ENCODE results near the gene RTP1. TPM values are rescaled to one million over a fixed set of nuclear protein-coding genes. Genes with fewer than 3 reads are reported as not detected.
A peak's percentile ranks its signal among the peaks of the same experiment; 100 is the strongest.

RTP1 gene
- total RNA-seq, 2 donors from 2014 or later, result not detected

DNA sequence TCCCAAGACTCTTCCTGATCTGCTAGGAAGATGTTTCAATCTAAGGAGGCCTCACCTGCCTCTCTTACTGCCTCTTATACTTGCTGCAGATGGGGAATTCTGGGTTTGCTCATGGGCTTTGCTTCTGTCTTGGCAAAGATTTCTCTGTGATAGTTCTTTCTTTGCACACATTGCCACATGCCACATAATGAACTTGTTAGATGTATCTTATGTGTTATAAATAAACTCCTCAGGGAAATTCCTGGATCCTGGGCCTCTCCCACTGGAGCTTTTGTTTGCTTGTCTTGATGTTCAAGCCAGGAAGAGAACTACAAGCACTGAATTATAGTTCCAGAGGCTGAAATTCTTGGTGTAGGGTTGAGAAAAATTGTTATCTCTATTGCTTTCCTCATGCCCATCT, 12.2 kb downstream of the RTP1 start:
- ATAC-seq (no peak), DNase-seq (no peak)
- H3K9me3 ChIP-seq (ENCODE audit: control insufficient read depth, low read length, poor library complexity, severe bottlenecking), result no peaks in the 10 kb centered on the region
- Mint-ChIP-seq H3K27me3 (peaks cover 18% of the 10 kb centered on the region), H3K27ac (no peak overlapping the region), H3K4me1 (peaks cover 2% of the 10 kb centered on the region), H3K36me3 (ENCODE audit: low read depth) (peaks cover 4% of the 10 kb centered on the region), H3K4me3 (no peak overlapping the region)

GRCh38 chr3:187210091-187210490, 12.8 kb downstream of the RTP1 start:
- Mint-ChIP-seq H3K4me1 (peaks cover 2% of the 10 kb centered on the region), H3K27me3 (peaks cover 14% of the 10 kb centered on the region), H3K4me3 (no peak overlapping the region), H3K27ac (no peak overlapping the region), H3K36me3 (ENCODE audit: low read depth) (peaks cover 4% of the 10 kb centered on the region)
- ATAC-seq (no peak), DNase-seq (no peak)
- no peaks in the 10 kb centered on the region for H3K9me3 ChIP-seq (ENCODE audit: control insufficient read depth, low read length, poor library complexity, severe bottlenecking)

DNA sequence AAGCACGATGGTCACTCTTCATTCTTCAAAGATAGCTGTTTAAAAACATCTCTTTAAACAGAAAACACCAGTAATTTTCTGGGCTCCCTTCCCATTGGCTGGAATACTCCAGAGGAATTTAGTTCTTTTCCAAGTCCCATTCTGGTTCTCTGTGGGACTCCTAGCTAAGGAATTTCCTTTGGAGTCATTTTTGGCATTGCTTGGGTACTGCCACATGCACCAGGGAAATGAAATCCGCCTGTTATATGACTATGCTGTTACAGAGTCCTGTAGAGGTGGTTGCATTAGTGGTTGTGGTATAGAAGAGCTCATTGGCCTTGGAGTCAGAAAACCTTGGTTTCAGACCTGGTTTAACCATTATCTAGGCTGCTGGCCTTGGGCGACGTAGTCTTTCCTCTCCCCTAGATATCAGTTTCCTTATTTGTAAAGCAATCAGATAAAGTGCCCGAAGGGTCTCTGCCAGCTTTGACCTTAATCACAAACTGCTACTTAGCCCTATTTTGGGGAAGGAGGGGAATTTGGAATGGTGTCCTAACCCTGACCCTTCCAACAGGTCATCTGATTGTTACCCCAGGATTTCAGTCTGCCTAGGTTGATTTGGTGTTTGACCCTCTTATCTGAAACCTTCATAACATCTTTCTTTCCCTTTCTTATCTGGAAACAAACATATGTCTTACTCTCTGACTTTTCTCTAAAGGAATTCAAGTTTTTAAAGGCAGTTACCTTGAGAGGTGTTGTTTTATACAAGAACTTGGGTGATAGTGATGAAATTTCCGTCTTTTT, 13.4 kb downstream of the RTP1 start:
- Mint-ChIP-seq H3K4me1 (peaks cover 2% of the 10 kb centered on the region), H3K4me3 (no peak overlapping the region), H3K36me3 (ENCODE audit: low read depth) (peaks cover 4% of the 10 kb centered on the region), H3K27me3 (peaks cover 14% of the 10 kb centered on the region), H3K27ac (no peak overlapping the region)
- ATAC-seq, result no peak
- no peaks in the 10 kb centered on the region for H3K9me3 ChIP-seq (ENCODE audit: control insufficient read depth, low read length, poor library complexity, severe bottlenecking)
- DNase-seq, result no peak

- no peak for ATAC-seq
- peaks cover 9% of the 10 kb centered on the region for H3K27me3 Mint-ChIP-seq
- DNase-seq, result no peak
- H3K9me3 ChIP-seq (ENCODE audit: control insufficient read depth, low read length, poor library complexity, severe bottlenecking), result no peaks in the 10 kb centered on the region
- no peak overlapping the region for H3K4me3 Mint-ChIP-seq
- peaks cover 2% of the 10 kb centered on the region for H3K4me1 Mint-ChIP-seq
- peaks cover 3% of the 10 kb centered on the region for H3K36me3 Mint-ChIP-seq (ENCODE audit: low read depth)
- no peak overlapping the region for H3K27ac Mint-ChIP-seq
These were observed 14.4 kb downstream of the RTP1 start for GRCh38 chr3:187211532-187212195.

- ATAC-seq (no peak), DNase-seq (no peak)
- Mint-ChIP-seq H3K36me3 (ENCODE audit: low read depth) (peaks cover 3% of the 10 kb centered on the region), H3K27me3 (peaks cover 9% of the 10 kb centered on the region), H3K4me1 (peaks cover 2% of the 10 kb centered on the region), H3K4me3 (no peak overlapping the region), H3K27ac (no peak overlapping the region)
- H3K9me3 ChIP-seq (ENCODE audit: control insufficient read depth, low read length, poor library complexity, severe bottlenecking), result no peaks in the 10 kb centered on the region
These were observed 14.9 kb downstream of the RTP1 start for GRCh38 chr3:187212196-187212545.

DNA sequence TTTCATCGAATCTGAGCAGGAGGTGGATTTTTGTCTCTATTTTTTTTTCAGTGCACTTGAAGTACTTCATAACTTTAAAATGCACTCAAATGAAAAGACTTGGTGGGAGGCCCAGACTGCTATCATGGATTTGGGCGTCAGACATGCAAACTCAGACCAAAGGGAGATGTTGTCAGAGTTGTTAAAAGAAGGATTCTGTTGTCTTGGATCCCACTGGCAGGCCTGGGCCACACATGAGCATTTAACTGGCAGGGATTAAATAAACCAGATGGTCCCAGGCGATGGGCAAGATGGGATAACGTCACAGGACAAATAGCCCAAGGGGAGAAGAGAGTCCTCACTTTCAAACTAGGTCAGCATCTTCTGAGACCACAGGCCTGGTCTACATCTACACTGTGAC, 15.4 kb downstream of the RTP1 start:
- peaks cover 11% of the 10 kb centered on the region for H3K27me3 Mint-ChIP-seq
- DNase-seq (no peak), ATAC-seq (no peak)
- no peak overlapping the region for H3K27ac Mint-ChIP-seq
- H3K4me1 Mint-ChIP-seq, result peaks cover 2% of the 10 kb centered on the region
- H3K4me3 Mint-ChIP-seq, result no peak overlapping the region
- H3K36me3 Mint-ChIP-seq (ENCODE audit: low read depth), result peaks cover 3% of the 10 kb centered on the region
- H3K9me3 ChIP-seq (ENCODE audit: control insufficient read depth, low read length, poor library complexity, severe bottlenecking), result no peaks in the 10 kb centered on the region

- peaks cover 3% of the 10 kb centered on the region for H3K36me3 Mint-ChIP-seq (ENCODE audit: low read depth)
- DNase-seq (no peak), ATAC-seq (no peak)
- H3K27ac Mint-ChIP-seq, result no peak overlapping the region
- peaks cover 2% of the 10 kb centered on the region for H3K4me1 Mint-ChIP-seq
- peaks cover 18% of the 10 kb centered on the region for H3K27me3 Mint-ChIP-seq
- H3K4me3 Mint-ChIP-seq, result no peak overlapping the region
- H3K9me3 ChIP-seq (ENCODE audit: control insufficient read depth, low read length, poor library complexity, severe bottlenecking), result no peaks in the 10 kb centered on the region
These were observed 16.3 kb downstream of the RTP1 start for GRCh38 chr3:187213616-187214015.

DNA sequence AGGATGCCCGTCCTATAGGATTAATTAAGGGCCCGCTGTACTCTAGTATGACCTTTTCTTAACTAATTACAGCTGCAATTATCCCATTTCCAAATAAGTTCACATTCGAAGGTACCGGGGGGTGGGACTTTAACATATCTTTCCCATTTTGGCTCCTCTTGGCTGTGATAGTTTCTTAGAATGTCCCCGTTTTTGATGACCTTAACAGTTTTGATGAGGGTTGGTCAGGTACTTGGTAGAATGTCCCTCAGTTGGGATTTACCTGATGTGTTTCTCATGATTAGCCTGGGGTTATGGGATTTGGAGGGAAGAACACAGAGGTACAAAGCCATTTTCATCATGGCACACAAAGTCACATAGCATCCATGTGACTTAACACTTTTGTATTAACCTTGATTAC, 18.2 kb downstream of the RTP1 start:
- Mint-ChIP-seq H3K27ac (no peak overlapping the region), H3K4me3 (no peak overlapping the region), H3K36me3 (ENCODE audit: low read depth) (no peaks in the 10 kb centered on the region), H3K4me1 (peaks cover 2% of the 10 kb centered on the region), H3K27me3 (peaks cover 19% of the 10 kb centered on the region)
- H3K9me3 ChIP-seq (ENCODE audit: control insufficient read depth, low read length, poor library complexity, severe bottlenecking), result no peaks in the 10 kb centered on the region
- ATAC-seq (no peak), DNase-seq (no peak)

GRCh38 chr3:187222801-187223200, 25.5 kb downstream of the RTP1 start:
- H3K27ac Mint-ChIP-seq, result no peak overlapping the region
- DNase-seq, result no peak

DNA sequence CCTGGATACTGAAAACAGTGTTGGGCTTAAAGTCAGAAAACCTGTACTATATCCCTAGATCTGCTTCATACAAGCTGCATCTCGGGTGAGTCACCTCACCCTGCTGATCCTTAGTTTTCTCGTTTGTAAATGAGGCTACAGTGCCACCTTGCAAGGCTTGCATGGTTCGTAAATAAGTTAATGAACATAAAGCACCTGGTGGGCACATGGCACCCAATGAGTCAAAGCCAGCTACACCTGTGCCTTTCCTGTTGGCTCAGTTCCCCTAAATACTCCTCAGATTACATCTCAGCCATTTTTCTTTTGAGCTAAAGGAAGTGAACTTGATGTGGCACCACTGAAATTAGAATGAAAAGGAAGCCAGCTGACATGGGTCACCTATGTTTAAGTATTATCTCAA, 26.5 kb downstream of the RTP1 start:
- no peak for DNase-seq
- no peak overlapping the region for H3K27ac Mint-ChIP-seq
- H3K36me3 Mint-ChIP-seq (ENCODE audit: low read depth), result no peaks in the 10 kb centered on the region
- peaks cover 32% of the 10 kb centered on the region for H3K27me3 Mint-ChIP-seq
- peaks cover 5% of the 10 kb centered on the region for H3K4me1 Mint-ChIP-seq
- no peak overlapping the region for H3K4me3 Mint-ChIP-seq
- no peak for ATAC-seq
- H3K9me3 ChIP-seq (ENCODE audit: control insufficient read depth, low read length, poor library complexity, severe bottlenecking), result no peaks in the 10 kb centered on the region

More at GRCh38 chr3:187222801-187223200, 25.5 kb downstream of the RTP1 start:
- H3K4me1 Mint-ChIP-seq, result peaks cover 4% of the 10 kb centered on the region
- no peak for ATAC-seq
- peaks cover 42% of the 10 kb centered on the region for H3K27me3 Mint-ChIP-seq
- no peaks in the 10 kb centered on the region for H3K36me3 Mint-ChIP-seq (ENCODE audit: low read depth)
- no peak overlapping the region for H3K4me3 Mint-ChIP-seq
- no peaks in the 10 kb centered on the region for H3K9me3 ChIP-seq (ENCODE audit: control insufficient read depth, low read length, poor library complexity, severe bottlenecking)

GRCh38 chr3:187227658-187228258, 30.5 kb downstream of the RTP1 start:
- Mint-ChIP-seq H3K36me3 (ENCODE audit: low read depth) (no peaks in the 10 kb centered on the region), H3K27me3 (peaks cover 21% of the 10 kb centered on the region), H3K4me1 (peaks cover 5% of the 10 kb centered on the region), H3K4me3 (no peak overlapping the region), H3K27ac (no peak overlapping the region)
- no peaks in the 10 kb centered on the region for H3K9me3 ChIP-seq (ENCODE audit: control insufficient read depth, low read length, poor library complexity, severe bottlenecking)
- ATAC-seq, result no peak
- DNase-seq, result no peak

- DNase-seq (no peak), ATAC-seq (no peak)
- peaks cover 5% of the 10 kb centered on the region for H3K4me1 Mint-ChIP-seq
- H3K27me3 Mint-ChIP-seq, result peaks cover 21% of the 10 kb centered on the region
- H3K9me3 ChIP-seq (ENCODE audit: control insufficient read depth, low read length, poor library complexity, severe bottlenecking), result no peaks in the 10 kb centered on the region
- H3K4me3 Mint-ChIP-seq, result no peak overlapping the region
- no peaks in the 10 kb centered on the region for H3K36me3 Mint-ChIP-seq (ENCODE audit: low read depth)
- peak overlapping the region; percentile 1 for H3K27ac Mint-ChIP-seq
These were observed 31.5 kb downstream of the RTP1 start for GRCh38 chr3:187228740-187229139.

- no peak for ATAC-seq
- Mint-ChIP-seq H3K4me1 (peaks cover 3% of the 10 kb centered on the region), H3K4me3 (no peak overlapping the region), H3K27me3 (peaks cover 18% of the 10 kb centered on the region), H3K36me3 (ENCODE audit: low read depth) (no peaks in the 10 kb centered on the region), H3K27ac (no peak overlapping the region)
- DNase-seq, result no peak
- no peaks in the 10 kb centered on the region for H3K9me3 ChIP-seq (ENCODE audit: control insufficient read depth, low read length, poor library complexity, severe bottlenecking)
These were observed 32.7 kb downstream of the RTP1 start for GRCh38 chr3:187230011-187230410.

All from T-helper 17 cell (primary cell).